Measurements from ENCODE around the gene GAPT.
"Not testable (repeated sequence)": the region's sequence is repeated elsewhere in the genome, so short reads cannot be mapped to it uniquely, and the experiment has no call there.

The GAPT gene

DNA sequence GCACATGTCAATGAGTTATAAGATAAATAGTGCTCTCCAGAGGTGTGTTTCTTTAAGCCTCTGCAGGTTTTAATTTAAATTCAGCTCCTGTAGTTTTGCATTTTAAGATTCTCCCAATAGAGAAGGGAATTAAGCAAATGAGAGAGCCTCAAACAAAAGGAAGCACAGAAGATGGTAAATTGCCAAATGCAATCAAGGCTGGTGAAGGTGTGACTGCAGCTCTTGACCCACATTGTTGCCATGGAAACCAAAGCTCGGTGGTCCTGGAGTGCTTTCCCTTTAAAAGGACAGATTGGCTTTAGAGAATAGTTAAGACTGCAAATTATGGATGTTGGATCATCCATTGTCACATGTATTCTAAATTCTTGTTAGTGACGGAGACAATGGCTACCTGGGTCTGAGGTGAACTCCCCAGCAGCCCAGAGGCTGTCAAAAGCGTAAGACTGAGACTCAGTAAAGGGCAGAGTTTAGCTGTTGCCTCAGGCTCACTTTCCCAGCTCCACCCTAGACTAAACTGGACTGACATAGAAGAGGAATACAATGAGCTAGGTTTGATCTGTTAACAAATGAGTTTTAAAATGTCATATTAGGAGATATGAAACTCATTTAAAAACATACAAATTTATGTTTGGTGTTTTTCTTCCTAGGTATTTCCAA is 12.3 kb downstream of the GAPT start:
- no peak for DNase-seq (ENCODE audit: low read depth in 2 of 2, low spot score in 1 of 2)

DNA sequence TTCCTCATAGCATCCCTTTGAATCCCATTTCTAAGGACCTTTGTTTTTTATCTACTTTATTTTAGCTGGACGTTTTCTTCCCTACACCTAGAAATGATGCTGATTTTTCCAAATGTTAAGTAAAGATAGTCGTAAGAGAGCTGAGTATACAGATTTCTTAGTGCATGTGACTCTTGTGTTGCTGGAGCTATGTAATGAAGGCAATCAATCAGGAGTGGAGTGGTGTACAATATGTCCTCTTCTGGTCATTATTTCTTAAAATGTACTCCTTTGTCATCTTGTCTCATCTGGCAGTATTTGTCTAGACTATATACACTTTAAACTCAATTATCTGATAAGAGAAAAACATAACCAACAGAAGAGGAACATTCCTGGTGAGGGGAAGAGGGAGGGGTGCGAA is 13.5 kb downstream of the GAPT start:
- no peak for DNase-seq (ENCODE audit: low read depth in 2 of 2, low spot score in 1 of 2)

DNA sequence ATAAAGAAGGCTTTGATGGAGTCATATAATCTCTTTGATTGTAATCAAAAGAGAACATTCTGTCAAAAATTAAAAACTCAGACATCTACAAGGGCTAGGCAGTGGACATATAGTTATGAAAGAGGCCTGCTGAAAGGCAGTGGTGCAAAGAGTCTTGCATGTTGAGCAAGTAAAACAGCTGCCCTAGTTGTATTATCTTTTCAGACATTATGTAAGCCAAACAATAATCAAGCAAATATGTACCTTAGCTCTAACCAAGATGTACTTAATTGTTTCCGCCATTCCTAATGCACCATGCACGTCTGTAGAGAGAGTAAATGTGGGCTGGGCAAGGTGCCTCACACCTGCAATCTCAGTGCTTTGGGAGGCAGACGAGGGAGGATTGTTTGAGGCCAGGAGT is 14.3 kb downstream of the GAPT start:
- no peak for DNase-seq (ENCODE audit: low read depth in 2 of 2, low spot score in 1 of 2)

DNA sequence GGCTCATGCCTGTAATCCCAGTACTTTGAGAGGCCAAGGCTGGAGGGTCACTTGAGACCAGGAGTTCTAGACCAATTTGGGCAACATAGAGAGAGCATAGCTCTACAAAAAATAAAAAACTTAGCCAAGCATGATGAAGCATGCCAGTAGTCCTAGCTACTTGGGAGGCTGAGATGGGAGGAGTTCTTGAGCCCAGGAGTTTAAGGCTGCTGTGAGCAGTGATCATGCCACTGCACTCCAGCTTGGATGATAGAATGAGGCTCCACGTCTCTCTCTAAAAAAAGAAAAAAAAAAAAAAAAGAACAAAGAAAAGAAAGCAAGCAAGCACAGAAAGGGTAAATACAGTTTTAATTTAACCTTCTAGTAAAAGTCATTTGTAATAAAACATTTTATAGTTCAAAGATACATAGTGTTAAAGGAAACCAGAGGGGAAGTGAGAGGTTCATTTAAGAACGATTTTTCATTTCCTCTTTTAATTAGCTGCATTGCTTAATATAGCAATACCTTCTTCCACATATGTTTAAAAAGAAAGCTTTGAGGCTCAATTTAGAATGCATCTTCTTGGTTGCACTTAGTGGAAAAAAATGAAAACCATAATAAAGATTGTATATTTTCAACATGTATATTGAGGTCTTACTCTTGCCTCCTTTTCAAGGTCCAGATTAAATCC is 14.9 kb downstream of the GAPT start:
- DNase-seq (ENCODE audit: low read depth in 2 of 2, low spot score in 1 of 2): no peak

DNA sequence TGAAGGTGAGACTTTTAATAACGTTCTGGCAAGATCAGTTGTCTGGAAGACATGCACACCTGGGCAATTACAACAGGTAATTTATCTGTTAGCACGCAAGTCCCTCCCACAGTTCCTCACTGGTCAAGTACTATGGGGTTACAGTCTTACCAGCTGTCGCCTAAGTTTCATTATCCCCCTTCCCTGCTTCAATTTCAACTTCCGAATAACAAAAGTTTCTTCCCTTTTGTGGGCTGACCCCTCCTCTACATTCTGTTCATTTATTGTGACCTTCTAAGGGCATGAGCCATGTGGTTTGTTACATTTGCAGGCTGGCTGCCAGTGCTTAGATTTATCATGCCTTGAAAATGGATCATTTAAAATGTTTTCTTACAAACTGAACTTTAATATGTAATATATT is 16.5 kb downstream of the GAPT start:
- DNase-seq (ENCODE audit: low read depth in 2 of 2, low spot score in 1 of 2): no peak

DNA sequence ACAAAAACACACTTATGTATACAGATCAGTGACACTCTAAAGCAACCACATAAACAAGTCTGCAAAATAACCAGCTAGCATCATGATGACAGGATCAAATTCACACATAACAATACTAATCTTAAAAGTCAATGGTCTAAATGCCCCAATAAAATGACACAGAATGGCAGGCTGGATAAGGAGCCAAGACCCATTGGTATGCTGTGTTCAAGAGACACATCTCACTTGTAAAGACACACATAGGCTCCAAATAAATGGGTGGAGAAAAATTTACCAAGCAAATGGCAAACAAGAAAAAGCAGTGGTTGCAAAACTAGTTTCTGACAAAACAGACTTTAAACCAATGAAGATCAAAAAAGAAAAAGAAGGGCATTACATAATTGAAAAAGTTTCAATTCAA is 26.0 kb downstream of the GAPT start:
- no peak for DNase-seq (ENCODE audit: low read depth in 2 of 2, low spot score in 1 of 2)

DNA sequence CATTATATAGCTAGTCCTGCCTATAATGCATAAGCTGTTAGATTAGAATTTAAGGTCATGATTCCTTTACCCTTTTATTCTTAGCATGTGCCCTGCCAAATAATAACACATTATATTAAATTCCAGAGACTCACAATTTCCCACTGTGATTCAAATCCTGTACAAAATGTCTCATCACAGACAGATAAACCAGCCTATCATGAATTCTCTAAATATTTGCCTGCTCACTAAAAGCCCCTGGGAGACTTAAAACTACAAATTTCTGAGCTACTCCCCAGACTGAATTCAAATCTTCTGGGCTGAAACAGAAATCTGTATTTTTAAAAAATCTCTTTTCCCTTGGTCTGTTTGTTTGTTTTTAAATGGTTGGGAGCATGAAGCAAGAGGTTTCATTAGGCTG is 32.7 kb downstream of the GAPT start:
- DNase-seq (ENCODE audit: low read depth in 2 of 2, low spot score in 1 of 2): no peak

DNA sequence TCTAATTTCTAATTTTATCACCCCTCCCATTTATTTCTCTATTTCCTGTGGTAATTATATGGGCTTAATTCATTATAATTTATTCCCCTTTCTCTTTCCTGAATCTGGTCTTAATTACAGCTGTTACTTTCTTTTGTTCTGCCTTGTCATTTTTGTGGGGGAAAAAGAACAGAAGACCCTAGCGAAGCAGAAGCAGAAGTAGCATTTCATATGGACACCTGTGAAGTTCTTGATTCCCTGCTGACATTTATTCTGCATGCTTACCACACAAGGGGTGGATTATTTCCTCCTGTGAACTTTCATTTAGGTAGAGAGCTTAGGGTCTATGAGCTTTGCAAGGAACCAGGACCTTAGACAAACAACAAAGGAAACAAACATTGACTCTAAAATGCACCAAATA is 33.3 kb downstream of the GAPT start:
- no peak for DNase-seq (ENCODE audit: low read depth in 2 of 2, low spot score in 1 of 2)

DNA sequence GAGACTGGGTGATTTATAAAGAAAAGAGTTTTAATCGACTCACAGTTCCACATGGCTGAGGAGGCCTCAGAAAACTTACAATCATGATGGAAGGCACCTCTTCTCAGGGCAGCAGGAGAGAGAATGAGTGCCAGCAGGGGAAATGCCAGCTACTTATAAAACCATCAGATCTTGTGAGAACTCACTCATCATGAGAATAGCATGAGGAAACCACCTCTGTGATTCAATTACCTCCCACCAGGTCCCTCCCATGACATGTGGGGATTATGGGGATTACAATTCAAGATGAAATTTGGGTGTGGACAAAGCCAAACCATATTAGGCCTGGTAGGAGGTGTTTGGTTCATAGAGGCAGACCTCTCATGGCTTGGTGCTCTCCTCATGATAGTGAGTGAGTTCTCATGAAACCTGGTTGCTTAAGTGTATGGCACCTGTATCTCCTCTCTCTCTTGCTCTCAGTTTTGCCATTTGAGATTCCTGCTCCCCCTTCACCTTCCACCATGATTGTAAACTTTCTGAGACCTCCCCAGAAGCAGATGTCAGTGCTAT is 39.8 kb downstream of the GAPT start:
- no peak for DNase-seq (ENCODE audit: low read depth in 2 of 2, low spot score in 1 of 2)

DNA sequence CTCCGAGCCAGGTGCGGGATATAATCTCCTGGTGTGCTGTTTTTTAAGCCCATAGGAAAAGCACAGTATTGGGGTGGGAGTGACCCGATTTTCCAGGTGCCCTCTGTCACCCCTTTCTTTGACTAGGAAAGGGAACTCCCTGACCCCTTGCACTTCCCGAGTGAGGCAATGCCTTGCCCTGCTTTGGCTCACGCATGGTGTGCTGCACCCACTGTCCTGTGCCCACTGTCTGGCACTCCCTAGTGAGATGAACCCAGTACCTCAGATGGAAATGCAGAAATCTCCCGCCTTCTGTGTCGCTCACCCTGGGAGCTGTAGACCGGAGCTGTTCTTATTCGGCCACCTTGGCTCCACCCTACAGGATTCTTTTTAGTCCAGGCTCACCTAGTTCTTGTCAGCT is 50.7 kb downstream of the GAPT start:
- DNase-seq (ENCODE audit: low read depth in 2 of 2, low spot score in 1 of 2): not testable (repeated sequence)

DNA sequence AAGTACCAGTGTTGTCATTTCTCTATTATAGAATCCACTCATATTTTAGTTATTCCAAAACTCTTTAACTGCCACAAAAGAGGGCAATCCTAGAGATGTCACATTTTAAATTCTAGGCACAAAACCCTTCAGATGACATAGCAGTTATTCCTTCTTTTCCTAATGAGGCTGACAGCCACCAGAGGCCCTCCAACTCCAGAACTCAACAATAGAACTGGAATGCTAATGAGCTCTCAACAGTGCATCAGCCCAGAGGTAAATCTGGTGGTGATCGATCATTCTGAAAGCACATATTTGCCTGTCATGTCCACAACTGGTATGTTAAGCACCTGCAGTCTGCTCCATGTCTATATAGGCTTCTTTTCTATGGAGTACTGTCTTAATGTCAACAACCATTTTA is 51.5 kb downstream of the GAPT start:
- no peak for DNase-seq (ENCODE audit: low read depth in 2 of 2, low spot score in 1 of 2)

DNA sequence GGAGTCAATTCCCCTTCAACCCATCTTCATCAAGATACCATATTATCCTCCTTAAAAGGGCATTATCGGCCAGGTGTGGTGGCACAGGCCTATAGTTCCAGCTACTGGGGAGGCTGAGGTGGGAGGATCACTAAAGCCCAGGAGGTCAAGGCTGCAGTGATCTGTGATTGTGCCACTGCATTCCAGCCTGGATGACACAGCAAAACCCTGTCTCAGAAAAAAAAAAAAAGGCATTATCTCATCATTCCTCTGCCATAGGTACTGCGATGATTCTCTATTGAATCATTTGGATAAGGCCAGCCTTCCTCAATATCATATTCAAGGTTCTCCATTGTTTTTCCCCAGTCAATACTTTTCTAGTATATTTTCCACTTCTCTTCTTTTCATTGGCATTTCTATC is 52.5 kb downstream of the GAPT start:
- no peak for DNase-seq (ENCODE audit: low read depth in 2 of 2, low spot score in 1 of 2)

DNA sequence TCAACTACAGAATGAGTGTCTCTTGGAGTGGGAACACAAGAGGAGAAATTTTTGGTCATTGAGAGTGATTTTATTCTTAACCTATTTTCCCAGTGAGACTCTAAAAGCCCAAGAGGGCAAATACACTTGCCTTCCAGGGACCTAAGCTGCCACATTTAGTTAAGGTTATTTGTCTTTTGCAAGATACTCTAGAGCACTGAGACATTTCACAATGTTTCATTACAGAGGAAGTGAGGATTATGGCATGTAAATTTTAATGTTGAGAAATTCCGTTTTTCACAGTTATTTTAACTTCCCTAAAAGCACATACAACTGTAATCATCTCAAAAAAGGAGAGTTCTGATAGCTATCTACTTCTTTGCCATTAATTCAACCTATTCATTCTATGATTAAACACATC is 53.0 kb downstream of the GAPT start:
- DNase-seq (ENCODE audit: low read depth in 2 of 2, low spot score in 1 of 2): no peak

DNA sequence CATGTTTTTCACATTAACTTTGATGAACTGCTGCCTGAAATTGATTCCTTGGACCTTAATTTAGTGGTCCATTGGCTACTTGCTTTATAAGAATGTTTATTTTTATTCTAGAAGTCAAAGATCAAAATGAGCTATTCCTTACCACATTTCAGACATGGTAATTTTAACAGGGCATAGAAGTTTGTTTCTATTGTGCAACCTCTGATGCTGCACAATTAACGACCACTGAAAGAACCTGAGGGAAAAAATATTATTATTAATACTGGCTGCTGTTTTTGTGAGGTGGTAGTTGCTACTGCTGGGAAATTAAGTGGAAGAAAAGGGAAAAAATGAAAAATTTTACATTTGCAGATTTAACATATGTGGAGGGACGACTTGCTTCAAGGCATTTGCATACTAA is 53.7 kb downstream of the GAPT start:
- DNase-seq (ENCODE audit: low read depth in 2 of 2, low spot score in 1 of 2): no peak

DNA sequence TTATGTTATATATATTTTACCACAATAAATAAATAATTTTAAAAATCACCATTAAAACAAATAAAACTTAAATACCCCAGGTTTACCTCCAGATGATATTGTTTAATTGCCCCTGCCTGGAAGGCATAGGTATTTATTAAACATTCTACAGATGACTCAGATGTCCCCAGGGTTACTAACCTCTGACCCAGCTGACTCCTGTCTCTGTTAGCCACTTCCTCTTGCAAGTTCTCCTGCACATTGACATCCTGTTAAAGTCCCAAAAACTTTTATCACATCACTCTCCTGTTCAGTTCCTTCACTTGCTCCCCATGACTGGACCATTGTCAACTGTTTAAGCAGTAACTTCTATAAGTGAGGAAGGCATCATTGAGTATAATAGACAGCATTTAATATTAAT is 54.7 kb downstream of the GAPT start:
- DNase-seq (ENCODE audit: low read depth in 2 of 2, low spot score in 1 of 2): no peak

Measured in stimulated activated CD8-positive, alpha-beta memory T cell treated with anti-CD3 and anti-CD28 coated beads, Interleukin-4, amount 100 ng/mL, for 4 hours (primary cell).